Measurements from ENCODE around the gene ZNRF1. TPM values are rescaled to one million over a fixed set of nuclear protein-coding genes. Genes with fewer than 3 reads are reported as not detected.

Gene ZNRF1
- total RNA-seq (2021) (55.1 and 59.9 TPM in 2 replicates), Bru-seq, nascent RNA (percentile 80 among the genes with signal in this experiment), BruChase-seq, experiment 1, labeled RNA remaining after a 2-hour chase (percentile 78 among the genes with signal in this experiment), BruChase-seq, experiment 2, labeled RNA remaining after a 6-hour chase (percentile 83 among the genes with signal in this experiment)
- long read RNA-seq, full-length matches to known transcripts = 134 of 154 reads
- long read RNA-seq, partial matches to known transcripts = 1 of 154 reads
- long read RNA-seq, other reads (novel, unspliced or antisense) = 19 of 154 reads

- no peaks in the 10 kb centered on the region for H3K27me3 ChIP-seq (replicated peaks; ENCODE audit: insufficient read depth, low read depth, low read length, poor library complexity)
- H3K4me3 ChIP-seq (ENCODE audit: low read depth, low read length, poor library complexity, severe bottlenecking) = peak within 1 kb of the TSS; percentile 95
- POLR2A ChIA-PET (ENCODE audit: low non-redundant PET) = no interaction called here
- intact Hi-C loops (cut with micrococcal nuclease; ENCODE audit: unreplicated experiment) = loop anchor here (1.0 kb wide), 1 partner anchor 113 kb away; no protein-coding TSS in a partner anchor
- peak within 1 kb of the TSS; percentile 89 for H3K27ac ChIP-seq (ENCODE audit: low read depth, low read length, poor library complexity, severe bottlenecking)
- peak; percentile 86 for DNase-seq (ENCODE audit: low spot score)
- no TSS peak for BruUV-seq (replicated peaks)
- TF ChIP-seq CTCF (conservative IDR thresholded peaks at IDR 0.05; ENCODE audit: low read depth, low read length) = peak; percentile 82
- no peak for TF ChIP-seq EZH2 (IDR thresholded peaks at IDR 0.05; ENCODE audit: borderline replicate concordance, low read depth, low read length, poor library complexity, severe bottlenecking)
- H3K36me3 ChIP-seq (ENCODE audit: insufficient read depth, low read length, poor library complexity, severe bottlenecking) = no peaks in the 10 kb centered on the region
- H3K9me3 ChIP-seq (ENCODE audit: low read depth, low read length, poor library complexity, severe bottlenecking) = no peaks in the 10 kb centered on the region
- H3K4me1 ChIP-seq (ENCODE audit: insufficient read depth, low read length, poor library complexity, severe bottlenecking) = peaks cover 20% of the 10 kb centered on the region
- CTCF ChIA-PET = interaction anchor here (0.5 to 1.4 kb wide), 4 partner anchors 34 to 191 kb away, joined by 3 to 34 read pairs (median 4); no protein-coding TSS in a partner anchor
Measured at GRCh38 chr16:74998481-74999218, at the start of gene ZNRF1. Gene ZNRF1 (plus strand): TSS chr16:74999024. CDS start chr16:74999672, 648 bp downstream.

GRCh38 chr16:74949309-74949708, 49.5 kb upstream of the ZNRF1 start:
- H3K9me3 ChIP-seq (ENCODE audit: low read depth, low read length, poor library complexity, severe bottlenecking) = no peaks in the 10 kb centered on the region
- no peaks in the 10 kb centered on the region for H3K4me1 ChIP-seq (ENCODE audit: insufficient read depth, low read length, poor library complexity, severe bottlenecking)
- H3K4me3 ChIP-seq (ENCODE audit: low read depth, low read length, poor library complexity, severe bottlenecking) = no peak overlapping the region
- H3K27ac ChIP-seq (ENCODE audit: low read depth, low read length, poor library complexity, severe bottlenecking) = no peak overlapping the region
- no peaks in the 10 kb centered on the region for H3K27me3 ChIP-seq (replicated peaks; ENCODE audit: insufficient read depth, low read depth, low read length, poor library complexity)
- peaks cover 5% of the 10 kb centered on the region for H3K36me3 ChIP-seq (ENCODE audit: insufficient read depth, low read length, poor library complexity, severe bottlenecking)
- no TSS peak for BruUV-seq (replicated peaks)
- POLR2A ChIA-PET (ENCODE audit: low non-redundant PET) = no interaction called here
- intact Hi-C loops (cut with micrococcal nuclease; ENCODE audit: unreplicated experiment) = no loop called here
- DNase-seq (ENCODE audit: low spot score) = no peak
- TF ChIP-seq CTCF (conservative IDR thresholded peaks at IDR 0.05; ENCODE audit: low read depth, low read length) = no peak
- TF ChIP-seq EZH2 (IDR thresholded peaks at IDR 0.05; ENCODE audit: borderline replicate concordance, low read depth, low read length, poor library complexity, severe bottlenecking) = no peak
- CTCF ChIA-PET = no interaction called here

- Histone ChIP-seq H3K27me3 (replicated peaks; ENCODE audit: insufficient read depth, low read depth, low read length, poor library complexity) (no peaks in the 10 kb centered on the region), H3K27ac (ENCODE audit: low read depth, low read length, poor library complexity, severe bottlenecking) (no peak overlapping the region), H3K4me3 (ENCODE audit: low read depth, low read length, poor library complexity, severe bottlenecking) (no peak overlapping the region), H3K4me1 (ENCODE audit: insufficient read depth, low read length, poor library complexity, severe bottlenecking) (no peaks in the 10 kb centered on the region), H3K9me3 (ENCODE audit: low read depth, low read length, poor library complexity, severe bottlenecking) (no peaks in the 10 kb centered on the region), H3K36me3 (ENCODE audit: insufficient read depth, low read length, poor library complexity, severe bottlenecking) (peaks cover 5% of the 10 kb centered on the region)
- ChIA-PET CTCF (no interaction called here), POLR2A (ENCODE audit: low non-redundant PET) (no interaction called here)
- intact Hi-C loops (cut with micrococcal nuclease; ENCODE audit: unreplicated experiment) = no loop called here
- BruUV-seq (replicated peaks) = no TSS peak
- no peak for TF ChIP-seq EZH2 (IDR thresholded peaks at IDR 0.05; ENCODE audit: borderline replicate concordance, low read depth, low read length, poor library complexity, severe bottlenecking)
- no peak for TF ChIP-seq CTCF (conservative IDR thresholded peaks at IDR 0.05; ENCODE audit: low read depth, low read length)
- DNase-seq (ENCODE audit: low spot score) = no peak
Measured at GRCh38 chr16:74950511-74950910, 48.3 kb upstream of the ZNRF1 start.
